Smooth muscle cell of the pulmonary artery (primary cell): ENCODE results near the gene UBN1. TPM values are rescaled to one million over a fixed set of nuclear protein-coding genes. Genes with fewer than 3 reads are reported as not detected.

Experiments used
- total RNA-seq: library from RNA; depleted of rRNA; stranded (reverse); fragments of >200 nt; gene quantifications from 2 replicates; pipeline ENCODE4 v1.2.3, GENCODE V29; 2014

UBN1 gene
- 25.9 and 26.6 TPM in 2 replicates for total RNA-seq

DNA sequence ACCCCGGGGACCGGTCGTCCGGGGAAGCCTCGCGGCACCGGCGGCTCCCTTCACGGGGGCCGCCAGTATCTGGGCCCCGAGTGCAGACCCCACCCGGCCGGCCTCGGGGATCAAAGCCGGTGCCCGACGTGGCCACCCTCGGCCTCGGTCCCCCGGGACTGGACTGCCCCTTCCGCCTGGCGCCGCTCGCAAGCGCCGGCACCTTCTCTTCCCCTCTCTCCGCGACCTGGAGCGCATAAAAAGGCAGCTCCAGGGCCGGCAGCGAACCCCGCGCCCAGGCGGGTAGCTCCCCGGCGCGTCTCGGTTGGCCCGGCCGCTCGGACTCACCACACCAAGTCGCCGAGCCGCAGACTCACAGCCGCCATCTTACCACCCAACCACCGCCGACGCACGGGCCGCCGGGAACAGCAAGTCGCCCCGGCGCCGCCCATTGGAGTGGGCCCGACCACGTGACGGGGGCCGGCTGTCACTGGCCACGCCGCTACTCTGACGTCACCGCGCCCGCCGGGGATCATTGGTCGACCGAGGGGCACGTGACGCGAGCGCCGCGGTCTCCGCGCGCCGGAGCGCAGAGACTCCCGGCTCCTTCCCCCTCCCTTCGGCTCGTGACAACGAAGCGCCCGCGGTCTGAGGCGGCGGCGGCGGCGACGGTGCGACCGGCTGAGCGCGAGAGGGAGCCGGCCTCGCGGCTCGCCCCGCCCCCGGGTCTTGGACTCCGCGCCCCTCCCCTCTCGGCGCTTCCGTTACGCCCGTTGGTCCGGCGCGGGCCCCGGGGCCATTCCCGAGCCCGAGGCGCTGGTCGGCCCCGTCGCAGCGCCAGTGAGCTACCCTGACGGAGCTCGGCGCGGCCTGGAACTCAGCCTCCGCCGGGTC is at the start of gene UBN1, which contains the start of gene GLYR1:
Gene UBN1 (plus strand): TSS at position 581 of the 873 bp plus-strand sequence. CDS start 5,437 bp downstream, outside the sequence.
Gene GLYR1 (minus strand): TSS at position 388 of the 873 bp plus-strand sequence. CDS start 23 bp downstream, at position 365.

DNA sequence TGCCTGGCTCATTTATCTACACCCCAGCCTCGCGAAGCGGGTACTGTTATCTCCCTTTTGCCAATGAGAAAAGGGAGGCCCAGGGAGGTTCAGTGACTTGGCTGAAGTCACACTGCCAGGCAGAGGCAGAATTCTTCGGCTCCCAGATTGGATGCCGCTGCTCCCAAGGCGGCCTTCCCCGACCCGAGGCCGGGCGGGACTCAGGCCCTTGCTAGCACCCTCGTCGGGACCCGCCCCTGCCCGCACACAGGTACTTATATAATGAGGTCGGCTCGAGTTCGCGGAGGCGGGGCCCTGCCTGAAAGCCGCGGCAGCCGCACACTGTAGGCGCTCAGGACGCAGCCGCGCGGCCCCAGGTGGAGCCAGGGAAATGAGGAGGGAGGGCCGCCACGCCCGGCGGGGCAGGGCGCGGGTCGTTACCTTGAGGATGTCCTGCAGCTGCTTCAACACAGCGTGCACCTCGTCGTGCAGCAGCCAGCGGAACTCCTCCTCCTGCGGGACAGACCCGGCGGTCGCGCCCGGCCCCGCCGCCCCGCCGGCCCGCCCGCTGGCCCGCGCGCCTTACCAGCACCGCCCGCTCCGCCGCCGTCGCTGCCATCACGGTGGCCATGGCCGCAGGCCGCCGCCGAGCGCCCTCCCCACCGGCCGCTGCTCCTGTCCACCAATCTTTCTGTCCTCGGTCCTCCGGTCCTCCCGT is 45.2 kb upstream of the UBN1 start, which contains the start of gene ROGDI:
Gene ROGDI (minus strand): TSS at position 672 of the 697 bp plus-strand sequence. CDS start 62 bp downstream, at position 610.

Other genes with a start within 250 kb of the UBN1 start
- gene UBALD1, start 232.6 kb upstream of the UBN1 start, total RNA-seq: 3.5 and 7.0 TPM in 2 replicates
- gene MGRN1, start 222.7 kb upstream of the UBN1 start, total RNA-seq: 38.8 and 56.0 TPM in 2 replicates
- 22.6 and 23.5 TPM in 2 replicates for gene NUDT16L1, start 153.9 kb upstream of the UBN1 start, total RNA-seq
- gene ANKS3, start 113.2 kb upstream of the UBN1 start, total RNA-seq: 25.3 and 37.1 TPM in 2 replicates
- 1.0 and 1.2 TPM in 2 replicates for gene DNAAF8, start 112.9 kb upstream of the UBN1 start, total RNA-seq
- gene ZNF500, start 80.3 kb upstream of the UBN1 start, total RNA-seq: 8.1 and 11.3 TPM in 2 replicates
- gene SEPTIN12, start 59.1 kb upstream of the UBN1 start, total RNA-seq: not detected in 2 replicates
- gene SMIM22, start 52.1 kb upstream of the UBN1 start, total RNA-seq: not detected in 2 replicates
- gene ROGDI, start 44.8 kb upstream of the UBN1 start, total RNA-seq: 9.2 and 9.5 TPM in 2 replicates
- 51.8 and 56.2 TPM in 2 replicates for gene GLYR1, start 193 bp upstream of the UBN1 start, total RNA-seq
- gene PPL, start 89.7 kb downstream of the UBN1 start, total RNA-seq: 7.7 and 29.5 TPM in 2 replicates
- gene SEC14L5, start 110.8 kb downstream of the UBN1 start, total RNA-seq: 0.30 and 0.39 TPM in 2 replicates
- gene NAGPA, start 186.5 kb downstream of the UBN1 start, total RNA-seq: 16.2 and 25.8 TPM in 2 replicates
- 2.9 and 3.0 TPM in 2 replicates for gene C16orf89, start 218.5 kb downstream of the UBN1 start, total RNA-seq
- 28.1 and 31.1 TPM in 2 replicates for gene ALG1, start 224.4 kb downstream of the UBN1 start, total RNA-seq